ENCODE measurements around the gene NEDD4L.

The NEDD4L gene

GRCh38 chr18:58103339-58103985 lies 59.4 kb downstream of the NEDD4L start:
- H3K4me3 ChIP-seq (ENCODE audit: low read depth, low read length) = peak overlapping the region; percentile 40
- peaks cover 4% of the 10 kb centered on the region for H3K79me2 ChIP-seq (ENCODE audit: control insufficient read depth, insufficient read depth, low read length, unreplicated experiment)

GRCh38 chr18:58104096-58104495 lies 60.1 kb downstream of the NEDD4L start:
- Histone ChIP-seq H3K36me3 (ENCODE audit: insufficient read depth, low read length) (no peaks in the 10 kb centered on the region), H3K4me3 (ENCODE audit: low read depth, low read length) (peak overlapping the region; percentile 40; the same call in 1 of the 2 replicates), H3K27me3 (ENCODE audit: insufficient read depth, low read length) (no peaks in the 10 kb centered on the region), H3K27ac (ENCODE audit: low read depth, low read length) (no peak overlapping the region), H2AFZ (ENCODE audit: low read length, unreplicated experiment) (no peak overlapping the region), H3K79me2 (ENCODE audit: control insufficient read depth, insufficient read depth, low read length, unreplicated experiment) (peaks cover 4% of the 10 kb centered on the region), H3K4me1 (ENCODE audit: control insufficient read depth, insufficient read depth, low read length, unreplicated experiment) (peaks cover 3% of the 10 kb centered on the region)

More at GRCh38 chr18:58103339-58103985, 59.4 kb downstream of the NEDD4L start:
- H3K27ac ChIP-seq (ENCODE audit: low read depth, low read length) = no peak overlapping the region
- no peaks in the 10 kb centered on the region for H3K36me3 ChIP-seq (ENCODE audit: insufficient read depth, low read length)
- no peak overlapping the region for H2AFZ ChIP-seq (ENCODE audit: low read length, unreplicated experiment)
- H3K4me1 ChIP-seq (ENCODE audit: control insufficient read depth, insufficient read depth, low read length, unreplicated experiment) = peaks cover 3% of the 10 kb centered on the region
- H3K27me3 ChIP-seq (ENCODE audit: insufficient read depth, low read length) = no peaks in the 10 kb centered on the region

GRCh38 chr18:58105206-58105887 lies 61.3 kb downstream of the NEDD4L start:
- H3K4me1 ChIP-seq (ENCODE audit: control insufficient read depth, insufficient read depth, low read length, unreplicated experiment) = peaks cover 3% of the 10 kb centered on the region
- no peak overlapping the region for H2AFZ ChIP-seq (ENCODE audit: low read length, unreplicated experiment)
- H3K4me3 ChIP-seq (ENCODE audit: low read depth, low read length) = no peak overlapping the region
- H3K79me2 ChIP-seq (ENCODE audit: control insufficient read depth, insufficient read depth, low read length, unreplicated experiment) = peaks cover 4% of the 10 kb centered on the region
- no peak overlapping the region for H3K27ac ChIP-seq (ENCODE audit: low read depth, low read length)
- no peaks in the 10 kb centered on the region for H3K27me3 ChIP-seq (ENCODE audit: insufficient read depth, low read length)
- no peaks in the 10 kb centered on the region for H3K36me3 ChIP-seq (ENCODE audit: insufficient read depth, low read length)

- no peaks in the 10 kb centered on the region for H3K36me3 ChIP-seq (ENCODE audit: insufficient read depth, low read length)
- H2AFZ ChIP-seq (ENCODE audit: low read length, unreplicated experiment) = no peak overlapping the region
- H3K4me3 ChIP-seq (ENCODE audit: low read depth, low read length) = no peak overlapping the region
- peaks cover 4% of the 10 kb centered on the region for H3K79me2 ChIP-seq (ENCODE audit: control insufficient read depth, insufficient read depth, low read length, unreplicated experiment)
- peaks cover 3% of the 10 kb centered on the region for H3K4me1 ChIP-seq (ENCODE audit: control insufficient read depth, insufficient read depth, low read length, unreplicated experiment)
- H3K27ac ChIP-seq (ENCODE audit: low read depth, low read length) = no peak overlapping the region
- no peaks in the 10 kb centered on the region for H3K27me3 ChIP-seq (ENCODE audit: insufficient read depth, low read length)
Measured at GRCh38 chr18:58105888-58106260, 61.8 kb downstream of the NEDD4L start.

- H2AFZ ChIP-seq (ENCODE audit: low read length, unreplicated experiment) = no peak overlapping the region
- H3K27me3 ChIP-seq (ENCODE audit: insufficient read depth, low read length) = no peaks in the 10 kb centered on the region
- H3K36me3 ChIP-seq (ENCODE audit: insufficient read depth, low read length) = no peaks in the 10 kb centered on the region
- peaks cover 3% of the 10 kb centered on the region for H3K4me1 ChIP-seq (ENCODE audit: control insufficient read depth, insufficient read depth, low read length, unreplicated experiment)
- H3K79me2 ChIP-seq (ENCODE audit: control insufficient read depth, insufficient read depth, low read length, unreplicated experiment) = peaks cover 4% of the 10 kb centered on the region
- no peak overlapping the region for H3K4me3 ChIP-seq (ENCODE audit: low read depth, low read length)
- H3K27ac ChIP-seq (ENCODE audit: low read depth, low read length) = no peak overlapping the region
Measured at GRCh38 chr18:58106289-58107070, 62.5 kb downstream of the NEDD4L start.

- H3K79me2 ChIP-seq (ENCODE audit: control insufficient read depth, insufficient read depth, low read length, unreplicated experiment) = no peaks in the 10 kb centered on the region
- no peak overlapping the region for H3K27ac ChIP-seq (ENCODE audit: low read depth, low read length)
- no peaks in the 10 kb centered on the region for H3K27me3 ChIP-seq (ENCODE audit: insufficient read depth, low read length)
- no peaks in the 10 kb centered on the region for H3K36me3 ChIP-seq (ENCODE audit: insufficient read depth, low read length)
- H3K4me1 ChIP-seq (ENCODE audit: control insufficient read depth, insufficient read depth, low read length, unreplicated experiment) = no peaks in the 10 kb centered on the region
- H3K4me3 ChIP-seq (ENCODE audit: low read depth, low read length) = no peak overlapping the region
- H2AFZ ChIP-seq (ENCODE audit: low read length, unreplicated experiment) = no peak overlapping the region
Measured at GRCh38 chr18:58109256-58109655, 65.2 kb downstream of the NEDD4L start.

- Histone ChIP-seq H3K4me3 (ENCODE audit: low read depth, low read length) (no peak overlapping the region), H3K27ac (ENCODE audit: low read depth, low read length) (no peak overlapping the region), H3K4me1 (ENCODE audit: control insufficient read depth, insufficient read depth, low read length, unreplicated experiment) (no peaks in the 10 kb centered on the region), H3K27me3 (ENCODE audit: insufficient read depth, low read length) (no peaks in the 10 kb centered on the region), H2AFZ (ENCODE audit: low read length, unreplicated experiment) (no peak overlapping the region), H3K79me2 (ENCODE audit: control insufficient read depth, insufficient read depth, low read length, unreplicated experiment) (no peaks in the 10 kb centered on the region), H3K36me3 (ENCODE audit: insufficient read depth, low read length) (no peaks in the 10 kb centered on the region)
Measured at GRCh38 chr18:58110398-58110797, 66.4 kb downstream of the NEDD4L start.

DNA sequence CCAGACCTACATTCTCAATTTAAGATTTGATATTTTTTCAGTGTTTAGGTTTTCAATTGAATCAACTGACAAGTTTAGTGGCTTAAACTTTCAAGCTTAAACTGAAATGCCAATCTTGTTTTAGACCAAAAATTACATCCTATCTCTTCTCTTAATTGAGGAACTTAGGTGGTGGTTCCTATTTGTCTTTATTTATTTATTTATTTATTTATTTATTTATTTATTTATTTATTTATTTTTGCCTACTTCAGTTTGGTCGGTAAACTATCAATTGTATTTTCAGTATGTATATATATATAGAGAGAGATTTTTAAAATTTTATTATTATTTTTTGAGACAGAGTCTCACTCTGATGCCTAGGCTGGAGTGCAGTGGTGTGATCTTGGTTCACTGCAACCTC lies 68.1 kb downstream of the NEDD4L start:
- Histone ChIP-seq H3K4me1 (ENCODE audit: control insufficient read depth, insufficient read depth, low read length, unreplicated experiment) (no peaks in the 10 kb centered on the region), H3K27ac (ENCODE audit: low read depth, low read length) (no peak overlapping the region), H3K36me3 (ENCODE audit: insufficient read depth, low read length) (no peaks in the 10 kb centered on the region), H3K27me3 (ENCODE audit: insufficient read depth, low read length) (no peaks in the 10 kb centered on the region), H2AFZ (ENCODE audit: low read length, unreplicated experiment) (no peak overlapping the region), H3K4me3 (ENCODE audit: low read depth, low read length) (no peak overlapping the region), H3K79me2 (ENCODE audit: control insufficient read depth, insufficient read depth, low read length, unreplicated experiment) (no peaks in the 10 kb centered on the region)

GRCh38 chr18:58113337-58113736 lies 69.3 kb downstream of the NEDD4L start:
- Histone ChIP-seq H3K27ac (ENCODE audit: low read depth, low read length) (no peak overlapping the region), H3K27me3 (ENCODE audit: insufficient read depth, low read length) (no peaks in the 10 kb centered on the region), H3K79me2 (ENCODE audit: control insufficient read depth, insufficient read depth, low read length, unreplicated experiment) (no peaks in the 10 kb centered on the region), H3K4me3 (ENCODE audit: low read depth, low read length) (no peak overlapping the region), H3K4me1 (ENCODE audit: control insufficient read depth, insufficient read depth, low read length, unreplicated experiment) (peaks cover 10% of the 10 kb centered on the region), H2AFZ (ENCODE audit: low read length, unreplicated experiment) (no peak overlapping the region), H3K36me3 (ENCODE audit: insufficient read depth, low read length) (no peaks in the 10 kb centered on the region)

GRCh38 chr18:58114766-58115165 lies 70.7 kb downstream of the NEDD4L start:
- no peak overlapping the region for H3K27ac ChIP-seq (ENCODE audit: low read depth, low read length)
- H2AFZ ChIP-seq (ENCODE audit: low read length, unreplicated experiment) = no peak overlapping the region
- H3K79me2 ChIP-seq (ENCODE audit: control insufficient read depth, insufficient read depth, low read length, unreplicated experiment) = no peaks in the 10 kb centered on the region
- no peaks in the 10 kb centered on the region for H3K27me3 ChIP-seq (ENCODE audit: insufficient read depth, low read length)
- no peak overlapping the region for H3K4me3 ChIP-seq (ENCODE audit: low read depth, low read length)
- H3K4me1 ChIP-seq (ENCODE audit: control insufficient read depth, insufficient read depth, low read length, unreplicated experiment) = peaks cover 13% of the 10 kb centered on the region
- no peaks in the 10 kb centered on the region for H3K36me3 ChIP-seq (ENCODE audit: insufficient read depth, low read length)
